Upper lobe of right lung (tissue), 1 donor: ENCODE data around the gene FGF6. TPM values are rescaled to one million over a fixed set of nuclear protein-coding genes. Genes with fewer than 3 reads are reported as not detected.
"Not testable (repeated sequence)": the region's sequence is repeated elsewhere in the genome, so short reads cannot be mapped to it uniquely, and the experiment has no call there.

Experiments
- ATAC-seq: fragments of 200-7000 bp; cut with Tn5 transposase; one replicate; pipeline ENCODE4 v1.9.1; 2020; ENCODE audit warnings: mild to moderate bottlenecking, moderate library complexity
- DNase-seq: peaks from one replicate; pipeline ENCODE4 v3.0.0-alpha.2; 2020
- H3K27ac ChIP-seq: fragments of 200-600 bp; one replicate; pipeline ENCODE4 v1.8.0; 2022
- H3K27me3 ChIP-seq: fragments of 200-600 bp; one replicate; pipeline ENCODE4 v1.8.0; 2022; ENCODE audit warnings: mild to moderate bottlenecking
- H3K36me3 ChIP-seq: fragments of 200-600 bp; one replicate; pipeline ENCODE4 v1.8.0; 2022
- H3K4me1 ChIP-seq: fragments of 200-600 bp; one replicate; pipeline ENCODE4 v1.8.0; 2022
- H3K4me3 ChIP-seq: fragments of 200-600 bp; one replicate; pipeline ENCODE4 v1.8.0; 2022; ENCODE audit warnings: mild to moderate bottlenecking
- H3K9me3 ChIP-seq: fragments of 200-600 bp; one replicate; pipeline ENCODE4 v1.8.0; 2022
- intact Hi-C: fragments of 100-400 bp; cut with DNase I; formaldehyde crosslinking; loops from one replicate; pipeline ENCODE4 v1.11.0; 2022
- total RNA-seq: library from RNA; stranded (reverse); fragmentation: NEBNext Ultra II Directional; extraction: Animal tissue kit (Norgen Biotek cat#: 25700); gene quantifications from one replicate; pipeline ENCODE4 v1.2.1, GENCODE V29; 2021
- TF ChIP-seq, protein P1 (sequence below): fragments of 200-600 bp; IDR thresholded peaks from one replicate; pipeline ENCODE4 v1.8.0; 2022; ENCODE audit warnings: antibody characterized with exemption
- donor health status: DM: no; HTN: yes; CAD: no; lungs with severe emphysema.

The FGF6 gene
- total RNA-seq, 1 donor from 2014 or later = not detected

DNA sequence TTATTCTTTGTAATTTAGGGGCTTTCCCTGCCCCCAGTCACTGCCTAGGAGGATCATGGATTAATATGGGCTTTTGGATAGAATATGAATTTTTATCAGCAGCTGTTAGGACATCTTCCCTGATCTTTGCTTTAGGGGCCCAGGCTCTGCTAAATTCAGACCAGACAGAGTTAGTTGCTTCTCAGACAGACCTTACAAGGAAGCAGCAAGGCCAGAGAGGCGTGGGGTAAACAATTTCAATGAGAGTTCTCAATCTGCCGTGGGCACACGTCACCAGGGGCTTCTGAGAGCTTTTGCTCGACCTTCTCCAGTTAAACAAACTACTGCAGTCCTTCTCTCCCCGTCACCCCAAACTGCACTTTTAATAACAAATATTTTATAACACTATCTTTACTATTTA is 27.7 kb downstream of the FGF6 start:
- ATAC-seq = no peak
- Histone ChIP-seq H3K4me1 (no peaks in the 10 kb centered on the region), H3K27me3 (peaks cover 14% of the 10 kb centered on the region), H3K9me3 (no peaks in the 10 kb centered on the region), H3K27ac (no peak overlapping the region), H3K36me3 (no peaks in the 10 kb centered on the region), H3K4me3 (no peak overlapping the region)
- intact Hi-C loops = no loop called here
- no peak for DNase-seq
- TF ChIP-seq, protein P1, sequence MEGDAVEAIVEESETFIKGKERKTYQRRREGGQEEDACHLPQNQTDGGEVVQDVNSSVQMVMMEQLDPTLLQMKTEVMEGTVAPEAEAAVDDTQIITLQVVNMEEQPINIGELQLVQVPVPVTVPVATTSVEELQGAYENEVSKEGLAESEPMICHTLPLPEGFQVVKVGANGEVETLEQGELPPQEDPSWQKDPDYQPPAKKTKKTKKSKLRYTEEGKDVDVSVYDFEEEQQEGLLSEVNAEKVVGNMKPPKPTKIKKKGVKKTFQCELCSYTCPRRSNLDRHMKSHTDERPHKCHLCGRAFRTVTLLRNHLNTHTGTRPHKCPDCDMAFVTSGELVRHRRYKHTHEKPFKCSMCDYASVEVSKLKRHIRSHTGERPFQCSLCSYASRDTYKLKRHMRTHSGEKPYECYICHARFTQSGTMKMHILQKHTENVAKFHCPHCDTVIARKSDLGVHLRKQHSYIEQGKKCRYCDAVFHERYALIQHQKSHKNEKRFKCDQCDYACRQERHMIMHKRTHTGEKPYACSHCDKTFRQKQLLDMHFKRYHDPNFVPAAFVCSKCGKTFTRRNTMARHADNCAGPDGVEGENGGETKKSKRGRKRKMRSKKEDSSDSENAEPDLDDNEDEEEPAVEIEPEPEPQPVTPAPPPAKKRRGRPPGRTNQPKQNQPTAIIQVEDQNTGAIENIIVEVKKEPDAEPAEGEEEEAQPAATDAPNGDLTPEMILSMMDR = no peak

DNA sequence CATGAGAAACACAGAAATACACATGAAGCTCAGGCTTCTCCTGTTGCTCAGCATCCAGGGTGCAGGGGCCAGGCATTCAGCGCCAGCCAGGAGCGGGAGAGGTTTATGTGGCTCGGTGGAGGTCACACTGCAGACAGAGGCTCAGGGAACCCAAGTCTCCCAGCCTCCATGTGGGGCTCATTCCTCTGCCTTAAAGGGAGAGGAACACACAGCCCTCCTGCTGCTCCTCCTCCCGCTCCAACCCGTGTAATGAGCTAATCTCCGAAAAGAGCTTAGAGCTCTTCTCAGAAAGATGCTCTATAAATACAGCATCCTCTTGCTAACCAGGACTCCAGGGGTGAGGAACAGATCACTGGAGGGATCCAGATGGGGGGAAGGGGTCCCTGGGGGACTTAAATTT is 28.2 kb downstream of the FGF6 start:
- intact Hi-C loops = no loop called here
- TF ChIP-seq, protein P1 = no peak
- H3K4me3 ChIP-seq = no peak overlapping the region
- peaks cover 14% of the 10 kb centered on the region for H3K27me3 ChIP-seq
- H3K36me3 ChIP-seq = no peaks in the 10 kb centered on the region
- H3K9me3 ChIP-seq = no peaks in the 10 kb centered on the region
- no peaks in the 10 kb centered on the region for H3K4me1 ChIP-seq
- H3K27ac ChIP-seq = no peak overlapping the region
- no peak for ATAC-seq
- DNase-seq = no peak

DNA sequence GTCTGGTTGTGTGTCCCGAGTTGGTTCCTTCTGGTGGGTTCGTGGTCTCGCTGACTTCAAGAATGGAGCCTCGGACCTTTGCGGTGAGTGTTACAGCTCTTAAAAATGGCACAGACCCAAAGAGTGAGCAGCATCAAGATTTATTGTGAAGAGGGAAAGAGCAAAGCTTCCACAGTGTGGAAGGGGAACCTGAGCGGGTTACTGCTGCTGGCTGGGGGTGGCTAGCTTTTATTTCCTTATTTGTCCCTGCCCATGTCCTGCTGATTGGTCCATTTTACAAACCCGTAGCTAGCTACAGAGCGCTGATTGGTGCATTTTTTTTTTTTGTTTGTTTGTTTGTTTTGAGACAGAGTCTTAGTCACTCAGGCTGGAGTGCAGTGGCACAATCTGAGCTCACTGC is 29.3 kb downstream of the FGF6 start:
- Histone ChIP-seq H3K4me3 (no peak overlapping the region), H3K9me3 (no peaks in the 10 kb centered on the region), H3K36me3 (no peaks in the 10 kb centered on the region), H3K4me1 (no peaks in the 10 kb centered on the region), H3K27ac (no peak overlapping the region), H3K27me3 (peaks cover 14% of the 10 kb centered on the region)
- intact Hi-C loops = no loop called here
- TF ChIP-seq, protein P1 = no peak
- ATAC-seq = no peak
- no peak for DNase-seq

DNA sequence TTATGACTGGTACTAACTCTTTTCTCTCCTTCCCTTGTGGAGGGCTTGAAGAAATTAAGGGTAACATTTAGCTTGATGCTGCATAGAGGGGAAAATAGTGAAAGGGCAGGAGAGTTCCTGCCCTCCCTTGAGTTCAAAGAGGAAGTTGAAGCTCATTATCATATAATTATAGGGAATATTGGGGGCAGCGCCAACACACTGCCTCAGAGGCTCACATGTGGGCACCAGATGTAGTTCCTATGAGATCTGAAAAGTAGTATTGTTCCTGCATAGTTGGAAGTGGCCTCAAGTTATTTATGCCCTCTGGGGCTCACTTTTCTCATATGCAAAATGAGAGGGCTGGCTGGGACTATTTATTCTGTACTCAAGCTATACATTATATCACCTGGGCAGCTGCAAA is 33.1 kb downstream of the FGF6 start:
- no peak for ATAC-seq

DNA sequence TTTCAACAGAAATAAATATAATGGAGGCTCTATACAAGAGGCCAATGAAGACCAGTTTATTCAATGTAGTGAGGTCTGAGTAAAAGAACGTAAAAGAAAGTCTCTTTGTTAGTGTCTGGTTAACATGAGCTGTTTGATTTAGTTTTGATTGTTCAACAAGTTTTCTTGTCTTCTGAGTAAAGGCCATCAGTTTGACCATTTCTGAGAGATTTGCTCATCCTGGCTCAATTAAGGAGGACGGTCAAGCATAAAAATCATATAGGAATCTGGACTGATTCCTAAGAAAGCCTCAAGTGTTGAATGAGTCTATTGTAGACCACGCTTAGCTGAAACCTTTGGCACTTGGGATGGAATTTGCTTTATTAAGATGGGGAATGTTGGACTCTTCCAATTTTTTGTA is 33.6 kb downstream of the FGF6 start:
- Histone ChIP-seq H3K4me3 (no peak overlapping the region), H3K4me1 (no peaks in the 10 kb centered on the region), H3K9me3 (no peaks in the 10 kb centered on the region), H3K27me3 (peaks cover 3% of the 10 kb centered on the region), H3K27ac (no peak overlapping the region), H3K36me3 (no peaks in the 10 kb centered on the region)
- TF ChIP-seq, protein P1 = no peak
- intact Hi-C loops = no loop called here
- DNase-seq = no peak
- ATAC-seq = no peak

More for the DNA sequence above, 33.1 kb downstream of the FGF6 start:
- Histone ChIP-seq H3K27me3 (peaks cover 6% of the 10 kb centered on the region), H3K27ac (no peak overlapping the region), H3K4me1 (no peaks in the 10 kb centered on the region), H3K4me3 (no peak overlapping the region), H3K36me3 (no peaks in the 10 kb centered on the region), H3K9me3 (no peaks in the 10 kb centered on the region)
- TF ChIP-seq, protein P1 = no peak
- no peak for DNase-seq
- intact Hi-C loops = no loop called here

DNA sequence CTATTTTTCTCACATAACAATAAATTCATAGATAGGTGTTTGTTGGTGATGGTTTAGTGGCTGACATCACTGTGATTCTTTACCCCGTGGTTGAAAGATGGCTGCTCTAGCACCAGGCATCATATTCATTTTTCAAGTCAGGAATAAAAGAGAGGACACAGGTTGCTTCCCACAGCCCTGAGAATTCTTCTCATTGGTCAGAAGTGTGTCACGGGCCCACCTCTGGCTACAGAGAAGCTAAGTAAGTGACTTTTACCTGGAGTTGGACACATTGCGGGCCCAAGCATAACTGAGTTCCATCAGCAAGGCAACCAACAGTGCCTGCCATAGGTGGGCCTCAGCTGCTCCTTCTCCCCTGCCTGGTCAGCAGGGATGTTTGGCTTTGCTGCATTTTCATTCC is 38.5 kb downstream of the FGF6 start:
- Histone ChIP-seq H3K4me1 (no peaks in the 10 kb centered on the region), H3K27me3 (no peaks in the 10 kb centered on the region), H3K9me3 (no peaks in the 10 kb centered on the region), H3K36me3 (no peaks in the 10 kb centered on the region), H3K27ac (no peak overlapping the region), H3K4me3 (no peak overlapping the region)
- TF ChIP-seq, protein P1 = no peak
- ATAC-seq (no peak), DNase-seq (no peak)
- intact Hi-C loops = no loop called here

DNA sequence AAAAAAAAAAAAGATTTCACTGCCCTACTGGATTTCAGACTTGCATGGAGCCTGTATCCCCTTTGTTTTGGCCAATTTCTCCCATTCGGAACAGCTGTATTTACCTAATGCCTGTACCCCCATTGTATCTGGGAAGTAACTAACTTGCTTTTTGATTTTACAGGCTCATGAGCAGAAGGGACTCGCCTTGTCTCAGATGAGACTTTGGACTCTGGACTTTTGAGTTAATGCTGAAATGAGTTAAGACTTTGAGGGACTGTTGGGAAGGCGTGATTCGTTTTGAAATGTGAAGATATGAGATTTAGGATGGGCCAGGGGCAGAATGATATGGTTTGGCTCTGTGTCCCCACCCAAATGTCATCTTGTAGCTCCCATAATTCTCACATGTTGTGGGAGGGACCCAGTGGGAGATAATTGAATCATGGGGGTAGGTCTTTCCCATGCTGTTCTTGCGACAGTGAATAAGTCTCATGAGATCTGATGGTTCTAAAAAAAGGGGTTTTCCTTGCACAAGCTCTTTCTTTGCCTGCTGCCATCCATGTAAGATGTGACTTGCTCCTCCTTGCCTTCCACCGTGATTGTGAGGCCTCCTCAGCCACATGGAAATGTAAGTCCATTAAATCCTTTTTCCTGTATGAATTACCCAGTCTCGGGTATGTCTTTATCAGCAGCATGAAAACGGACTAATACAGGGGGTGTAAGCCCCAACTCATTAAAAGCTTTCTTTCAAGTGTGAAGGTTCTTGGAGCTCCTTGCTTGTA is 40.6 kb downstream of the FGF6 start:
- ATAC-seq, H3K27me3 ChIP-seq, H3K4me1 ChIP-seq, H3K4me3 ChIP-seq, H3K27ac ChIP-seq, DNase-seq, intact Hi-C loops, H3K9me3 ChIP-seq, H3K36me3 ChIP-seq: not testable (repeated sequence)
